Retinal pigment epithelial cell (primary cell): Measurements from ENCODE around the gene FBXW4.

ENCODE experiments used
- DNase-seq: peaks from one replicate; pipeline ENCODE4 v3.0.0-alpha.2; 2010; ENCODE audit warnings: low read depth
- H3K4me3 ChIP-seq: 2 replicates; pipeline ENCODE4 v1.5.1; 2011; ENCODE audit warnings: mild to moderate bottlenecking, low read length, control low read depth, moderate library complexity
- TF ChIP-seq, protein P1 (sequence below): conservative IDR thresholded peaks from 2 replicates; pipeline ENCODE4 v1.5.1; 2011; ENCODE audit warnings: low read depth, low read length, control low read depth, inconsistent platforms

The FBXW4 gene

DNA sequence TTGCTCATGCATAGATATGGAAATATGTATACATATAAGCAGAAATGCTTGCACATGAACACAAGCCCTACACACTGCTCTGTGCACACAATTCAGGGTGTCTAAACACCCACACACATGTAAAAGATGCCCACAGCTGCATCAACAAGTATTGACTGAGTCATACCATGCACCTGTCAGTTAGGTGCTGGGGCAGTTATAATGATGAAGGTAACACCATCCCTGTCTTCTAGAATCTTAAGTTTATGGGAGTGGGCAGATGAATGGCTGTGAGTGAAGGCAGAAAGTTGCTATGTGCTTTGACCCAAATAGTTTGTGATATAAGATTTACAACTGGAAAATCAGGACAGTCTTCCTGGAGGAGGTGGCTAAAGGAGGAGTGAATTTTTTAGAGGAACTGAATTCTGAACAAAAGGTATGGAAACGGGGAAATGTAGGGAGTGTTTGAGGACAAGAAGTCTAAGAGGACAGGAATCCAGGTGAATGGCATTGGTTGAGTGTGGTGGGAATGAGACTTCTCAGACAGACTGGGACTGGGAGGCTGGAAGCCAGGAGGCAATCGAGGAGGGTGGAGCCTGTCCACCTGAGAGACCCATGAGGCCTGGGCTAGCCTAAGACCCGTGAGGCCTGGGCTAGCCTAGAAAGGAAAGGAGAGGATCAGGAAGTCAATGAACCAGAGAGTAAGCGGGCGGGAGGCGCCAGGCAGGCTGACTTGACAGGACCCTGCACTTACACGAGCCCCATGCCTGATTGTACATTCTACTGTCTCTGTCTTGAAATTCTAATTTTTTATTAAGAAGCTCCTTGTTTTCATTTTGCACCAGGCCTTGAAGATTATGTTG is 127.6 kb downstream of the FBXW4 start:
- H3K4me3 ChIP-seq: no peak overlapping the region
- TF ChIP-seq, protein P1, sequence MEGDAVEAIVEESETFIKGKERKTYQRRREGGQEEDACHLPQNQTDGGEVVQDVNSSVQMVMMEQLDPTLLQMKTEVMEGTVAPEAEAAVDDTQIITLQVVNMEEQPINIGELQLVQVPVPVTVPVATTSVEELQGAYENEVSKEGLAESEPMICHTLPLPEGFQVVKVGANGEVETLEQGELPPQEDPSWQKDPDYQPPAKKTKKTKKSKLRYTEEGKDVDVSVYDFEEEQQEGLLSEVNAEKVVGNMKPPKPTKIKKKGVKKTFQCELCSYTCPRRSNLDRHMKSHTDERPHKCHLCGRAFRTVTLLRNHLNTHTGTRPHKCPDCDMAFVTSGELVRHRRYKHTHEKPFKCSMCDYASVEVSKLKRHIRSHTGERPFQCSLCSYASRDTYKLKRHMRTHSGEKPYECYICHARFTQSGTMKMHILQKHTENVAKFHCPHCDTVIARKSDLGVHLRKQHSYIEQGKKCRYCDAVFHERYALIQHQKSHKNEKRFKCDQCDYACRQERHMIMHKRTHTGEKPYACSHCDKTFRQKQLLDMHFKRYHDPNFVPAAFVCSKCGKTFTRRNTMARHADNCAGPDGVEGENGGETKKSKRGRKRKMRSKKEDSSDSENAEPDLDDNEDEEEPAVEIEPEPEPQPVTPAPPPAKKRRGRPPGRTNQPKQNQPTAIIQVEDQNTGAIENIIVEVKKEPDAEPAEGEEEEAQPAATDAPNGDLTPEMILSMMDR: no peak
- DNase-seq: no peak

DNA sequence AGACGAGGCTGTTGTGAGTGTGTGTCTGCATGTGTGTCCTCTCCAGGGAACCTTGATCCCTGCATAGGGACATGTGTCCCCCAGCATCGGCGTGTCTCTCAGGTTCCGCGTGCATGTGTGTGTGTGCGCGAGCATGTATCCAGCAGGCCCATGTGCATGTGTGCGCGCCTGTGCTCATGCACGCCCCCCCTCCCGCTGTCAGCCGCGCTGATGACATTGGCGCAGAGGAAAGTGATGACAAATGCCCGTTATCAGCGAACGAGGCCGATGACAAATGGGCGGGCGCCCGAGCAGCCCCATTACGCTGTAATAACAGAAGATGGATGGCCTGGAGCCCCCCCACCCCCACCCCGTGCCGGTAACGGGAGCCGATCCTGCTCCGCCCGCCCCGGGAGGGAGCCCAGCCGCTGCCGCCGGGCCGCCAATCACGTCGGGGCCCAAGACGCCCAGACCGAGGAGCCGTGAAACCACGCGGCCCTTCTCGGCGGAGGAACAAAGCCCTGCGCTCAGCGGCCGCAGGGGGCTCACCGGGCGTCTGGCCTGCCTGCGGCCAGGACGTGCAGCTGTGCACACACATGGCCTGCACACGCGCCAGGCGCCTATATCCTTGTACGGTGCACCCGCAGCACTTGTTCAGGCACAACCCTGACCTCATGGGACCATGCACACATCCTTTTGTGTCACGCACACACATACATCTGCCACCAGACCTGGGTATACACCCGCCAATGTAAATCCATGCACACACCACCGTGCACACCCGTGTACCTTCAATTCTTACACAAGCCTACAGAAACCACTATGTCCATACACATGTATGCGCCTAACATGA is 128.4 kb downstream of the FBXW4 start:
- H3K4me3 ChIP-seq: no peak overlapping the region
- DNase-seq: no peak
- TF ChIP-seq, protein P1: no peak

DNA sequence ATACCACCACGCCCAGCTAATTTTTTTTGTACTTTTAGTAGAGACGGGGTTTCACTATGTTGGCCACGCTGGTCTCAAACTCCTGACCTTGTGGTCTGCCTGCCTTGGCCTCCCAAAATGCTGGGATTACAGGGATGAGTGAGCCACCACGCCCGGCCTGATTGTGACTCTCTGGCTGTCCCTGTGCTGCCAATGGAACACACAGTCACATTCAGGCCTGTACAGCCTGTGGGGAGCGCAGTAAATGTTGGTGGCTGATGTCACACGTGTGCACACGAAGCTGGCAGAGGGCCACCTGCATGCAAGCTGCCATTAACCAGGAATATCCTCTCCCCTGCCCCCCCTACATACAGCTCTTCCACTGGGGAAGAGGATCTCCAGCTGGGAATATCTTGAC is 129.0 kb downstream of the FBXW4 start:
- no peak overlapping the region for H3K4me3 ChIP-seq
- DNase-seq: no peak
- TF ChIP-seq, protein P1: no peak

DNA sequence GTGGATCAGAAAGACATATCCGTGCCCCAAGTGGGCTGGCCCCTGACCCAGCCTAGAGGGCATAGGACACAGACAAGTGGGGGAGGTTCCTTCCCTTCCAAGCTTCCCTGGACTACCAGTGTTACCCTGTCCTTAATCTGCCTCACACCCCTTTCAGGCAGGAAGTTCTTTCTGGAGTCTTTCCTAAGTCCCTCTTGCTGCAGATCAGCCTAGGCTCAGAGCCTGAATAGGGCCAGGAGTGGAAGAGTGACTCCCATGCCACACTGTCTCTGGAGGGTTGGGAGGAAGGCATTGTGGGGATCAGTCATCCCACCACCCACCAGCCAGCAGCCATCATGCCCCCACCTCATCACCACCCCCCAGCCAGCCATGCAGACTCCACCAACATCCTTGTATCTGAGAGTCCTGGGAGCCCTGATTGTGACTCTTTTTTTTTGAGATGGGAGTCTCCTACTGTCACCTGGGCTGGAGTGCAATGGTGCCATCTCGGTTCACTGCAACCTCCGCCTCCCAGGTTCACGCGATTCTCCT is 129.5 kb downstream of the FBXW4 start:
- TF ChIP-seq, protein P1: no peak
- H3K4me3 ChIP-seq: no peak overlapping the region
- no peak for DNase-seq

DNA sequence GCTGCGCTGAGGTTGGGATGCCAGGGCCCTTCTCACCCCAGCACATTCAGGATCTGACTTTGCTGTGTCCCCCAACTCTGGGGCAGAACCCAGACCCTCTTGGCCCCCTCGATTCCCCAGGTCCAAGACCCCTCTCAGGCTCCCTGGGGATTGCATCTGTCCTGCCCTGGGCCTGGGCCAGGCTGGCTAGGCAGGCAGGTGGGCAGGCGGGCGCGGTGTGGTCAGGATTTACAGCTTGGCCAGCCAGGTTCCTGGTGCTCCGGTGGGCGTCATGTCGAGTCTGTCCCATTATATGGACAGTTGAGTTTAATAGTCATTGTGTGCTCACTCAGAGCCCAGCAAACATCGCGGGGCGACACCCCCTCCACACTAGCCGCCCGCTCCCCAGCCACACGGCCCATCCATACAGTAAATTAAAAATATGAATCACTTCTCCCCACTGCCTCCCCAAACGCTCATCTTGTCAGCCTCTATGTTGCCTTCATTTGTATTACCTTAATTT is 130.4 kb downstream of the FBXW4 start:
- H3K4me3 ChIP-seq: no peak overlapping the region
- DNase-seq: no peak
- TF ChIP-seq, protein P1: no peak

DNA sequence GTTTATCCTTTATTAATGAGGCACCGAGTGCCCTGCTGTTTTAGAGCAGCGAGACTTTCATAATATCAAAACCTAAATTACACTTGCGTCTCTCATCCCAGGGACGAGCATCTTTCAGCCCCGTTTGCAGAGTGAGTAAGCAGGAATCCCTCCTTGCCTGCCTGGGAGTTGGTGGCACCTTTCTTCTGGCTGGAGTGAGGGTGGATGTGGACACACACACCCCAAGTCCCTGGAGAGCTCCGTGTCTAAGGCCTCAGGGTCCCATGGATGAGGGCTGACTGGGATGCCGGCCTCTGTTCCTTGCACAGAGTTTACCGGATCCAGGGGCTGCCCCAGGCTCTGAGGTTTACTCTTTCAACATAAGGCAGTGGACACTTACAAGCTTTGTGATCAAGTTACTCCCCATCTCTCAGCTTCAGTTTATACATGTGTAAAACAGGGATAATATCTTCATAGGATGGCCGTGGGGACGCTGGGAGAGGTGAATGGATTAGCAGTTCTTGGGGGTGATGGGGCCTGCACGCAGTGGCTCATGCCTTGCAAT is 131.4 kb downstream of the FBXW4 start:
- TF ChIP-seq, protein P1: no peak
- no peak for DNase-seq
- no peak overlapping the region for H3K4me3 ChIP-seq
